H1 (cell line): ENCODE results near the gene PSD2. TPM values are rescaled to one million over a fixed set of nuclear protein-coding genes. Genes with fewer than 3 reads are reported as not detected.

Experiments used
- CTCF ChIA-PET: fragments of 300-600 bp; sonication (Branson Sonifier 250); formaldehyde crosslinking; loops from one replicate; lab custom pipeline; 2021; ENCODE audit not compliant: partially characterized antibody; lab: Charles Lee
- POLR2A ChIA-PET: fragments of 300-600 bp; sonication (Branson Sonifier 250); formaldehyde crosslinking; loops from one replicate; lab custom pipeline; 2021; ENCODE audit warnings: inconsistent platforms; ENCODE audit not compliant: partially characterized antibody; lab: Charles Lee
- DNase-seq, 2 experiments: peaks; one replicate each; pipeline versions ENCODE4 v3.0.0 to v3.0.0-alpha.2; 2010 to 2022; ENCODE audit warnings: low spot score in 2 of 2, low read depth in 1 of 2, mixed read lengths in 1 of 2
- FAIRE-seq: peaks from 2 replicates; lab custom pipeline; 2011; peaks lifted over from hg19 to GRCh38; lab: Jason Lieb, UNC
- H2AFZ ChIP-seq: 2 replicates; pipeline ENCODE4 v1.8.1; 2012; ENCODE audit warnings: low read length, inconsistent platforms
- H2AK5ac ChIP-seq: 2 replicates; pipeline ENCODE4 v1.6.1; 2013; ENCODE audit warnings: low read depth, low read length
- H2BK120ac ChIP-seq: replicated peaks from 2 replicates; pipeline ENCODE3; 2013; ENCODE audit warnings: low read depth, low read length, inconsistent platforms
- H2BK12ac ChIP-seq: 2 replicates; pipeline ENCODE4 v1.6.1; 2013; ENCODE audit warnings: low read depth, low read length
- H2BK15ac ChIP-seq: 2 replicates; pipeline ENCODE4 v1.6.1; 2013; ENCODE audit warnings: low read length
- H2BK20ac ChIP-seq: 2 replicates; pipeline ENCODE4 v1.6.1; 2013; ENCODE audit warnings: low read length
- H2BK5ac ChIP-seq: 2 replicates; pipeline ENCODE4 v1.6.1; 2013; ENCODE audit warnings: low read depth, low read length
- H3K14ac ChIP-seq: 2 replicates; pipeline ENCODE4 v1.6.1; 2013; ENCODE audit warnings: inconsistent platforms; ENCODE audit not compliant: insufficient read length
- H3K18ac ChIP-seq: 2 replicates; pipeline ENCODE4 v1.6.1; 2013; ENCODE audit warnings: low read length; ENCODE audit errors: extremely low read depth
- H3K23ac ChIP-seq: 2 replicates; pipeline ENCODE4 v1.6.1; 2013; ENCODE audit warnings: inconsistent platforms; ENCODE audit not compliant: insufficient read length
- H3K23me2 ChIP-seq: 2 replicates; pipeline ENCODE4 v1.6.1; 2013; ENCODE audit warnings: low read depth, low read length
- H3K27ac ChIP-seq: 2 replicates; pipeline ENCODE4 v1.6.1; 2011; ENCODE audit warnings: low read depth, low read length, inconsistent platforms
- H3K27me3 ChIP-seq, 4 experiments: replicated peaks in 1 of 4; 1 replicate in 1 of 4; 2 replicates in 3 of 4; pipeline versions ENCODE4 v1.6.1 to v1.8.1; 2011 to 2013; ENCODE audit warnings: low read length in 3 of 4, mild to moderate bottlenecking in 3 of 4, inconsistent platforms in 2 of 4, mixed read lengths in 2 of 4, moderate library complexity in 1 of 4; ENCODE audit not compliant: control insufficient read depth in 3 of 4, insufficient read depth in 3 of 4; ENCODE audit errors: extremely low read depth in 1 of 4
- H3K36me3 ChIP-seq, 4 experiments: 2 replicates each; pipeline versions ENCODE4 v1.6.1 to v1.8.1; 2011 to 2013; ENCODE audit warnings: mild to moderate bottlenecking in 4 of 4, low read length in 3 of 4, moderate library complexity in 2 of 4, control low read depth in 1 of 4, inconsistent platforms in 1 of 4; ENCODE audit not compliant: insufficient read depth in 4 of 4, control insufficient read depth in 2 of 4
- H3K4ac ChIP-seq: replicated peaks from 2 replicates; pipeline ENCODE3; 2013; ENCODE audit warnings: low read length, low read depth, mixed read lengths, inconsistent platforms; ENCODE audit not compliant: insufficient read length
- H3K4me1 ChIP-seq, 4 experiments: replicated peaks in 1 of 4; 1 replicate in 1 of 4; 2 replicates in 3 of 4; pipeline versions ENCODE4 v1.6.1 to v1.8.1; 2011 to 2013; ENCODE audit warnings: low read length in 3 of 4, inconsistent platforms in 2 of 4, mixed read lengths in 1 of 4; ENCODE audit not compliant: insufficient read depth in 4 of 4, control insufficient read depth in 3 of 4
- H3K4me2 ChIP-seq, 2 experiments: 2 replicates each; pipeline versions ENCODE4 v1.6.1 to v1.8.1; 2011 to 2013; ENCODE audit warnings: low read depth in 2 of 2, low read length in 2 of 2, control low read depth in 1 of 2, inconsistent platforms in 1 of 2, mild to moderate bottlenecking in 1 of 2; ENCODE audit not compliant: insufficient read depth in 1 of 2
- H3K4me3 ChIP-seq, 4 experiments: fragments of 200-600, 300-600 bp in 1 of 4; sonication (generic), shearing (Covaris generic), sonication (Bioruptor Twin) in 1 of 4; 2 replicates each; pipeline versions ENCODE4 v1.5.1 to v1.8.1; 2011 to 2016; ENCODE audit warnings: low read length in 4 of 4, low read depth in 3 of 4, control low read depth in 2 of 4, inconsistent platforms in 2 of 4, mild to moderate bottlenecking in 2 of 4, mixed read lengths in 1 of 4, moderate library complexity in 1 of 4; ENCODE audit not compliant: insufficient read depth in 2 of 4; ENCODE audit errors: extremely low read depth in 1 of 4
- H3K56ac ChIP-seq: replicated peaks from 2 replicates; pipeline ENCODE3; 2013; ENCODE audit warnings: low read depth, mild to moderate bottlenecking, mixed read lengths, low read length, inconsistent platforms; ENCODE audit not compliant: insufficient read length
- H3K79me1 ChIP-seq: 2 replicates; pipeline ENCODE4 v1.6.1; 2013; ENCODE audit warnings: low read depth, low read length, control low read depth
- H3K79me2 ChIP-seq, 2 experiments: 2 replicates each; pipeline versions ENCODE4 v1.6.1 to v1.8.1; 2012 to 2013; ENCODE audit warnings: low read length in 2 of 2, mild to moderate bottlenecking in 2 of 2, inconsistent platforms in 1 of 2; ENCODE audit not compliant: insufficient read depth in 2 of 2, control insufficient read depth in 1 of 2
- H3K9ac ChIP-seq, 4 experiments: replicated peaks in 1 of 4; 1 replicate in 1 of 4; 2 replicates in 3 of 4; pipeline versions ENCODE4 v1.6.1 to v1.8.1; 2011 to 2013; ENCODE audit warnings: low read depth in 3 of 4, low read length in 3 of 4, control low read depth in 2 of 4, mild to moderate bottlenecking in 2 of 4, moderate library complexity in 2 of 4, inconsistent platforms in 1 of 4; ENCODE audit errors: extremely low read depth in 1 of 4
- H3K9me3 ChIP-seq, 2 experiments: 2 replicates each; pipeline versions ENCODE4 v1.6.1 to v1.8.1; 2012 to 2013; ENCODE audit warnings: mild to moderate bottlenecking in 2 of 2, moderate library complexity in 2 of 2, control low read depth in 1 of 2, inconsistent platforms in 1 of 2, low read depth in 1 of 2, low read length in 1 of 2, mixed read lengths in 1 of 2; ENCODE audit not compliant: insufficient read depth in 2 of 2
- H4K20me1 ChIP-seq, 2 experiments: replicated peaks in 1 of 2; 2 replicates each; pipeline versions ENCODE3 to v1.8.1; 2011 to 2013; ENCODE audit warnings: inconsistent platforms in 2 of 2, low read length in 2 of 2, mild to moderate bottlenecking in 1 of 2; ENCODE audit not compliant: insufficient read depth in 2 of 2, control insufficient read depth in 1 of 2
- H4K5ac ChIP-seq: 2 replicates; pipeline ENCODE4 v1.6.1; 2013; ENCODE audit warnings: low read length, low read depth, mixed read lengths, inconsistent platforms; ENCODE audit not compliant: insufficient read length
- H4K8ac ChIP-seq: 2 replicates; pipeline ENCODE4 v1.8.0; 2013; ENCODE audit warnings: mild to moderate bottlenecking, moderate library complexity, low read length, inconsistent platforms; ENCODE audit not compliant: insufficient read depth; ENCODE audit errors: extremely low read depth
- H4K91ac ChIP-seq: replicated peaks from 2 replicates; pipeline ENCODE3; 2013; ENCODE audit warnings: low read length, mixed read lengths, inconsistent platforms; ENCODE audit not compliant: insufficient read length
- ATF2 ChIP-seq: IDR thresholded peaks from 2 replicates; pipeline ENCODE4 v1.6.1; 2012; ENCODE audit warnings: low read length, inconsistent platforms
- BCL11A ChIP-seq, 2 experiments: IDR thresholded peaks; one replicate each; pipeline ENCODE4 v1.6.1; 2011; ENCODE audit warnings: low read depth in 2 of 2, low read length in 2 of 2, mild to moderate bottlenecking in 2 of 2
- CBX5 ChIP-seq: fragments of 300-800, 300-1000 bp; sonication (generic); IDR thresholded peaks from 2 replicates; pipeline ENCODE4 v1.7.1; 2016; ENCODE audit warnings: antibody characterized with exemption, low read length, low read depth
- CREB1 ChIP-seq: IDR thresholded peaks from 2 replicates; pipeline ENCODE4 v1.6.1; 2012; ENCODE audit warnings: inconsistent platforms
- CTBP2 ChIP-seq: IDR thresholded peaks from 2 replicates; pipeline ENCODE4 v1.7.0; 2011; ENCODE audit warnings: borderline replicate concordance, mild to moderate bottlenecking, moderate library complexity, mixed read lengths, low read length; ENCODE audit not compliant: insufficient read depth, insufficient read length
- JUND ChIP-seq: IDR thresholded peaks from 2 replicates; pipeline ENCODE4 v1.6.1; 2011; ENCODE audit warnings: mild to moderate bottlenecking, improper control_type of control experiment, low read length
- NRF1 ChIP-seq: IDR thresholded peaks from 2 replicates; pipeline ENCODE4 v1.6.1; 2011; ENCODE audit warnings: mild to moderate bottlenecking, low read depth, low read length, improper control_type of control experiment
- PHF8 ChIP-seq: fragments of 200-600 bp; sonication (generic); conservative IDR thresholded peaks from 2 replicates; pipeline ENCODE4 v1.7.1; 2012; ENCODE audit warnings: low read depth, mild to moderate bottlenecking, inconsistent platforms, low read length, moderate library complexity
- POLR2AphosphoS5 ChIP-seq: IDR thresholded peaks from 2 replicates; pipeline ENCODE4 v1.6.1; 2011; ENCODE audit warnings: low read depth, low read length
- USF2 ChIP-seq: IDR thresholded peaks from 2 replicates; pipeline ENCODE4 v1.6.1; 2011; ENCODE audit warnings: low read length, improper control_type of control experiment
- WGBS, 2 experiments: shearing (Covaris generic) in 1 of 2; methylation state at CpG; one replicate each; pipeline versions ENCODE4 v1.1.6 to v1.1.7; 2013 to 2015; ENCODE audit warnings: low lambda C conversion rate in 2 of 2, mixed read lengths in 2 of 2, inconsistent platforms in 1 of 2, low coverage in 1 of 2, missing lambda C conversion rate in 1 of 2; ENCODE audit not compliant: insufficient replicate concordance in 2 of 2, insufficient coverage in 1 of 2, insufficient read length in 1 of 2; ENCODE audit errors: extremely low coverage in 1 of 2, missing lambda C conversion rate in 1 of 2; 5-methylcytosine and 5-hydroxymethylcytosine counted together
- polyA plus RNA-seq, 7 experiments: library from polyadenylated mRNA; depleted of rRNA in 3 of 7; stranded (reverse) in 5 of 7; unstranded in 2 of 7; fragments of >200 nt in 5 of 7; fragments of 200-250 nt in 2 of 7; gene quantifications; 1 replicate in 5 of 7; 2 replicates in 1 of 7; 4 replicates in 1 of 7; pipeline versions ENCODE4 v1.2.1 to v1.2.3, GENCODE V29; 2011 to 2013; ENCODE audit warnings: missing spikeins in 2 of 7, mixed read lengths in 2 of 7
- total RNA-seq: library from RNA; stranded (reverse); fragmentation: NEBNext Ultra II Directional; extraction: Animal tissue kit (Norgen Biotek cat#: 25700); gene quantifications from 2 replicates; pipeline ENCODE4 v1.2.1, GENCODE V29; 2021

PSD2 gene
- total and polyA plus RNA-seq, 2 of the 8 experiments (the other 6 are each of a cell fraction or from before 2014, with no cell fraction given), result 0.06 to 0.14 TPM

GRCh38 chr5:139823757-139824355, 28.2 kb downstream of the PSD2 start:
- no peaks in the 10 kb centered on the region for H3K23me2 ChIP-seq
- H3K14ac ChIP-seq, result no peak overlapping the region
- H3K56ac ChIP-seq, result no peak overlapping the region
- no peaks in the 10 kb centered on the region for H4K20me1 ChIP-seq
- FAIRE-seq, result no peak
- 92% methylated on average over 7 of the region's 7 CpGs; no CpG with 5 or more reads in 1 of the 2 experiments for WGBS, 2 experiments
- no peak overlapping the region for H3K27ac ChIP-seq
- H3K27me3 ChIP-seq, result no peaks in the 10 kb centered on the region; a peak in 2 of 7 replicates
- ChIA-PET POLR2A (interaction anchor here (1.0 to 1.3 kb wide), 2 partner anchors 15 to 27 kb away, joined by 3 read pairs; no protein-coding TSS in a partner anchor), CTCF (interaction anchor here (0.6 to 6.1 kb wide), 11 partner anchors 12 to 275 kb away, joined by 3 to 42 read pairs (median 3); no protein-coding TSS in a partner anchor)
- no peak overlapping the region for H2BK120ac ChIP-seq
- H3K36me3 ChIP-seq, result no peaks in the 10 kb centered on the region
- no peak overlapping the region for H2BK12ac ChIP-seq
- no peak overlapping the region for H4K5ac ChIP-seq
- peaks cover 0 to 7% (median under 1%) of the 10 kb centered on the region in 4 experiments; a peak in 6 of 7 replicates for H3K4me1 ChIP-seq
- H3K9ac ChIP-seq, result no peak overlapping the region
- H3K4me2 ChIP-seq, result no peak overlapping the region
- H2BK15ac ChIP-seq, result no peak overlapping the region
- H3K18ac ChIP-seq, result no peak overlapping the region
- H3K23ac ChIP-seq, result no peak overlapping the region
- no peak overlapping the region for H2AFZ ChIP-seq
- no peak overlapping the region for H3K4me3 ChIP-seq
- no peaks in the 10 kb centered on the region for H3K79me2 ChIP-seq
- no peak overlapping the region for H2BK20ac ChIP-seq
- H3K79me1 ChIP-seq, result no peaks in the 10 kb centered on the region
- no peak overlapping the region for H4K91ac ChIP-seq
- H4K8ac ChIP-seq, result no peak overlapping the region
- no peak overlapping the region for H3K4ac ChIP-seq
- no peak for DNase-seq
- no peak overlapping the region for H2AK5ac ChIP-seq
- H2BK5ac ChIP-seq, result no peak overlapping the region
- H3K9me3 ChIP-seq, result no peaks in the 10 kb centered on the region
- no peak for TF ChIP-seq BCL11A (IDR thresholded peaks at IDR 0.05; ENCODE audit: low read depth in 2 of 2, low read length in 2 of 2)
- TF ChIP-seq ATF2, result no peak
- no peak for TF ChIP-seq POLR2AphosphoS5
- TF ChIP-seq JUND, result no peak
- no peak for TF ChIP-seq NRF1
- no peak for TF ChIP-seq CTBP2
- TF ChIP-seq PHF8, result no peak
- no peak for TF ChIP-seq CBX5
- TF ChIP-seq CREB1, result no peak
- no peak for TF ChIP-seq USF2
